HFF-Myc (cell line): ENCODE results near the gene HSPA4.

Experiments used
- DNase-seq: peaks from one replicate; pipeline ENCODE4 v3.0.0-alpha.2; 2011; ENCODE audit warnings: low read depth; ENCODE audit errors: extremely low read depth
- H3K4me3 ChIP-seq: replicated peaks from 2 replicates; pipeline ENCODE4 v1.5.1; 2011; ENCODE audit warnings: low read depth, mild to moderate bottlenecking, control low read depth, low read length
- CTCF ChIP-seq: IDR thresholded peaks from 2 replicates; pipeline ENCODE4 v1.5.1; 2012; ENCODE audit warnings: mild to moderate bottlenecking, low read depth, low read length, control low read depth; ENCODE audit errors: missing control alignments

HSPA4 gene

GRCh38 chr5:133051061-133051541, 712 bp upstream of the HSPA4 start:
- DNase-seq, result no peak

GRCh38 chr5:133052317-133053175, 733 bp downstream of the HSPA4 start:
- TF ChIP-seq CTCF, result no peak
- DNase-seq, result no peak
- peak overlapping the region; percentile 97 for H3K4me3 ChIP-seq

More at GRCh38 chr5:133051061-133051541, 712 bp upstream of the HSPA4 start:
- TF ChIP-seq CTCF, result no peak
- peak overlapping the region; percentile 97 for H3K4me3 ChIP-seq

- TF ChIP-seq CTCF, result no peak
- no peak for DNase-seq
- H3K4me3 ChIP-seq, result peak overlapping the region; percentile 97
Observed at GRCh38 chr5:133053448-133053847, 1.6 kb downstream of the HSPA4 start.

- DNase-seq, result no peak
- TF ChIP-seq CTCF, result no peak
- H3K4me3 ChIP-seq, result no peak overlapping the region
Observed at GRCh38 chr5:133054697-133055471, 3.1 kb downstream of the HSPA4 start.

GRCh38 chr5:133056891-133057290, 5.1 kb downstream of the HSPA4 start:
- H3K4me3 ChIP-seq, result no peak overlapping the region
- no peak for TF ChIP-seq CTCF
- no peak for DNase-seq

- no peak for DNase-seq
- TF ChIP-seq CTCF, result no peak
- no peak overlapping the region for H3K4me3 ChIP-seq
Observed at GRCh38 chr5:133059621-133060020, 7.8 kb downstream of the HSPA4 start.
